NCI-H82 (cell line): ENCODE results near the gene SNHG17.
"Not testable (repeated sequence)": the region's sequence is repeated elsewhere in the genome, so short reads cannot be mapped to it uniquely, and the experiment has no call there.

Experiments used
- DNase-seq: peaks from one replicate; lab custom pipeline; 2025; lab: John Stamatoyannopoulos, UW

The SNHG17 gene

GRCh38 chr20:38434770-38435554 lies at the start of gene SNHG17:
Gene SNHG17 (minus strand): TSS chr20:38435328.
- DNase-seq: peak; percentile 95

GRCh38 chr20:38479596-38479995 lies 44.5 kb upstream of the SNHG17 start:
- no peak for DNase-seq

DNA sequence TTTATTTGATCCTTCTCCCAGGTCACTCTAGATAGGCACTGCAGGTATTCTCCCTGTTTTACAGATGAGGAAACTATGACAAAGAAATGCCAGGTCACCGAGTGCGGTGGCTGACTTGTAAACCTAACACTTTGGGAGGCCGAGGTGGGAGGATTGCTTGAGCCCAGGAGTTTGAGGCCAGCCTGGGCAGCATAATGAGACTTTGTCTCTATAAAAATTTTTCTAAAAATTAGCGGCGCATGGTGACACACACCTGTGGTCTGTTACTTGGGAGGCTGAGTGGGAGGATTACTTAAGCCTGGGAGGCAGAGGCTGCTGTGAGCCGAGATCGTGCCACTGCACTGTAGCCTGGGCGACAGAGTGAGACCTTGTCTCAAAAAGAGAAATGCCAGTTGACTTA lies 42.6 kb upstream of the SNHG17 start:
- no peak for DNase-seq

DNA sequence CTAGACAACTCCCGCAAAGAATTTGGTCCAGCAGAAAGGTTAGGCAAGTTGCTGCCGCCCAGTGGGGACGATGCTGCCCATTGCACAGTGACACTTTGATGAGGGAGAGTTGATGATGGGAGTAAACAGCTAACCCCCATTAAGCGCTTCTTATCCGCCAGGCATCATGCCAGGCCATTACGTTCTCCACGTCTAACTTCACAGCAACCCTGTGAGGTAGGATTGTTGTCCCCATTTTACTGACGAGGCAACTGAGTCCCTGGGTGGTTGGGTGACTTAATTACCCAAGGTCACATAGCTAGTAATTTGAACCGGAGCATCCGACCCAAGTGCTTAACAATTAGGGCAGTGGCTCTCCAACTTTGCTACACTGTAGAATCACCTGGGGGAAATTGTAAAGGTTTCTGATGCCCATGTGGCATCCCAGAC lies 38.3 kb upstream of the SNHG17 start:
- no peak for DNase-seq

- DNase-seq: peak; percentile 100
These were observed 37.6 kb upstream of the SNHG17 start, which contains the start of gene RALGAPB for GRCh38 chr20:38472513-38473366. Gene RALGAPB (plus strand): TSS chr20:38472843. CDS start chr20:38488433, 15,590 bp downstream.

- no peak for DNase-seq
These were observed 36.9 kb upstream of the SNHG17 start for GRCh38 chr20:38471987-38472512.

GRCh38 chr20:38471245-38471644 lies 36.1 kb upstream of the SNHG17 start:
- no peak for DNase-seq

DNA sequence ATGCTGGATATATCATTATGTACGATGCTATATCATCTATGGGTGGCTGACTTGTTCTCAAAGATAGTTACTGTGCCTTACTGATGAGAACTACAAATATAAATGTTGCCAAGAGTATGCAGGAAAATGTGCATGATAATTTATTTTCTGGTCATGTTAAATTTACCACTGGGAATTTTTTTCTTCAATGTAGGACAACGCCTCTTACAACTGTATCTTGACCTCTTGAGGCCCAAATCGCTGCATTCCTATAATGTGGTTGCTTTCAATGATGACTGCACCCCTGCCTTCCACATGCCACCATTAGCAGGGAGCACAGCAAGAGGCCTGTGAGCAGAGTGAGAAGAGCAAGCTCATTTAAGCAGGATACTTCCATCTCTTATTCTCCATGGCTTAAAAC lies 31.9 kb upstream of the SNHG17 start:
- DNase-seq: no peak

- no peak for DNase-seq
These were observed 31.0 kb upstream of the SNHG17 start for GRCh38 chr20:38466171-38466570.

- not testable (repeated sequence) for DNase-seq
These were observed 26.4 kb upstream of the SNHG17 start for GRCh38 chr20:38461569-38461968.

DNA sequence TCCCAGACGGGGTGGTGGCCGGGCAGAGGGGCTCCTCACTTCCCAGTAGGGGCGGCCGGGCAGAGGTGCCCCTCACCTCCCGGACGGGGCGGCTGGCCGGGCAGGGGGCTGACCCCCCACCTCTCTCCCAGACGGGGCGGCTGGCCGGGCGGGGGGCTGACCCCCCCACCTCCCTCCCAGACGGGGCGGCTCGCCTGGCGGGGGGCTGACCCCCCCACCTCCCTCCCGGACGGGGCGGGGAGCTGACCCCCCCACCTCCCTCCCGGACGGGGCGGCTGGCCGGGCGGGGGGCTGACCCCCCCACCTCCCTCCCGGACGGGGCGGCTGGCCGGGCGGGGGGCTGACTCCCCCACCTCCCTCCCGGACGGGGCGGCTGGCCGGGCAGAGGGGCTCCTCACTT lies 26.0 kb upstream of the SNHG17 start:
- DNase-seq: not testable (repeated sequence)

- not testable (repeated sequence) for DNase-seq
These were observed 25.5 kb upstream of the SNHG17 start for GRCh38 chr20:38460631-38461030.

GRCh38 chr20:38460040-38460623 lies 25.0 kb upstream of the SNHG17 start:
- DNase-seq: peak; percentile 81

GRCh38 chr20:38458314-38458713 lies 23.2 kb upstream of the SNHG17 start:
- no peak for DNase-seq

DNA sequence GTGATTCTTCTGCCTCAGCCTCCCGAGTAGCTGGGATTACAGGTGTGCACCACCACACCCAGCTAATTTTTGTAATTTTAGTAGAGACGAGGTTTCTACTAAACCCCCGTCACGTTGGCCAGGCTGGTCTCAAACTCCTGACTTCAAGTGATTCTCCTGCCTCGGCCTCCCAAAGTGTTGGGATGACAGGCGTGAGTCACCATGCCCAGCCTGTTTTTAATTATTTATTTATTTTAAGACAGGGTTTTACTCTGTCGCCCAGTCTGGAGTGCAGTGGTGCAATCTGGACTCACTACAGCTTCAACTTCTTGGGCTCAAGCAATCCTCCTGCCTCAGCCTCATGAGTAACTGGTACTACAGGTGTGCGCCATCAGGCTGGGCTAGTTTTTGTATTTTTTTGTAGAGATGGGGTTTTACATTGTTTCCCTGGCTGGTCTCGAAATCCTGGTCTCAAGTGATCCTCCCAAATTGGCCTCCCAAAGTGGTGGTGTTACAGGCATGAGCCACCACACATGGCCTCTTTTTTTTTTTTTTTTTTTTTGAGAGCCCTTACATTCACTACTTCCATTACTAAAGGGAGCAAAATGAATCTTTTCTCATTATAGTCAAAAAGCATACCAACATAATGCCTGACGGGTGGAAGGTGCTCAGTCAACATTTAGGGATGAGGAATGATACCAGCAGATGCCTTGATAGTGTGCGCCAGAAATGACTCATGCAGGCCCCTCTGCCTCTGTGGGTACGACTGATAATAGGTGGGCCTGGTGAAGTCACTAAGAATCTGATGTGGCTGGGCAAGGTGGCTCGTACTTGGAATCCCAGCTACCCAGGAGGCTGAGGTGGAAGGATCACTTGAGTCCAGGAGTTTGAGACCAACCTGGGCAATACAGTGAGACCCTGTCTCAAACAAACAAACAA lies 19.7 kb upstream of the SNHG17 start:
- DNase-seq: no peak

- DNase-seq: no peak
These were observed 18.8 kb upstream of the SNHG17 start for GRCh38 chr20:38453941-38454340.

DNA sequence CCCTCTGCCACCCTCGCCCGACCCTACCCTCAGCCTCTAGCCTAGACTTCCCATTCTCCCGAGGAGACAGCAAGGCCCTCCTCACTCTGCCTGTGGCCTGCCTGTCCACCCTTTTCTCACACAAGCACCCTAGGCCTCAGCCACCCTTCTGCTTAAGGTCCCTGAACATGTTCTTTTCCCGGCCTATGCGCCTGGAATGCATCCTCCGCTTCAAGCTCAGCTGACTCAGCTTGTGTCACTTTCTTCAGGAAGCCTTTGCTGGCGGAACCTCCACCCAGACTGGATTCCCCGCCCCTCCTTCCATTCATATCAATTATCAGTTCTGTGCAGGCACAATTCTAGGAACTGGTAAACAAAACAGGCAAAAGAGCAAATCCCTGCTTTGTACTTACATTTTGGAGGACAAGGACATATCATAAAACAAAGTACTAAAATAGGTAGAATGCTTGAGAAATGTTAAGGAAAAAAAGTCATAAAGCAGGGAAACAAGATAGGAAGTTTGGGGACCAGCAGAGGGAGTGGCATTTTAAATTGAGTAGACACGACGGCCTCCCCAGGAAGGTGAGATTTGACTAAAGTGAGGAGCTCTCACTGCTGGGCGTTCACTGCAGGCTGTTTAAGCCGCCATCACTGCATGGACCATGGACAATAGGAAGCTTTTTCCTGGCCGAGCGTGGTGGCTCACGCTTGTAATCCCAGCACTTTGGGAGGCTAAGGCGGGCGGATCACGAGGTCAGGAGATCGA lies 17.9 kb upstream of the SNHG17 start:
- no peak for DNase-seq

DNA sequence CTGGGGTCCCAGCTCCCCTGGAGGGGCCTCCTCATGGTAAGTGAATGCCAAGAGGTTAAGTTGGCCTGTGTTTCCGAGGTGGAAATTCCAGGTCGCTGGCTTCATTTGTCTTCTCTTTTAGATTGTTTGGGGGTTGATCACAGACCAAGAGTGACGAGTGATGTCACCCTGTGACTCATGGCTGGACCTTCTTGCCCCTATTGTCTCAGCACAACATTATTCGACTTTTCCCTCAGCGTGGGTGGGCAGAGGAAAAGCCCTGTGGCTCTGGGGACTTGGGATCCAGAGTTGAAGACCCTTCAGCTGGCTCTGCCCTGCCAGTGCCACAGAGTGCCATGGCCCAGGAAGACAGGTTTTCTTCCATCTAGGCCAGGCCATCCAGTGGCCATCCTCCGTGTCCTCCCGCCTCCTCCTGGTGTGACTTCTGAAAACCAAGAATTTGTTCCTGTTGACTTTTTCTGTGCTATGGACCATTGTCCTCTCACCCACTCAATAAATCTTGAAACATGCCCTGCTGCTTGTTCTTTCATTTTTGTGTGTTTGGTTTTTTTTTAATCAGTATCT lies 15.4 kb upstream of the SNHG17 start:
- DNase-seq: no peak

- no peak for DNase-seq
These were observed 13.9 kb upstream of the SNHG17 start for GRCh38 chr20:38449046-38449445.
